Measurements from ENCODE around the gene FLRT1.

The FLRT1 gene

DNA sequence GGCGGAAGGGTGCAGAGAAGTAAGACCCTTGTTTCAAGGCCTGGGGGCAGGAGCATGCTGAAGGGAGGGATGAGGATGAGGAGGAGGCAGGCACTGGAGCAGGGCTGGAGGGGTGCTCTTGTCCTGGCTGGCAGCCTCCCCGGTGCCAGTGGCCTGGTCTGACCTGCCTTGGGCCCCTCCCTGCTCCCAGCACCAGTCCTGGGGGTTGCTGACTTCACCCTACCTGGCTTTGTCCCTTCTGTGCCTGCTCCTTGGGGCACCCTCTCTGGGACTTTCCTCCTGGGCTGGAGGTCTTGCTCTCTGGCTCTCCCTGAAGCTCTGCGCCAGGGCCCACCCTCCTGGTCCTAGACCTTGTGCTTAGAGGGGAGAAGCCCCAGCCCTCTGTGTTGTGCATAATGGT, 4.7 kb upstream of the FLRT1 start:
- Histone ChIP-seq H3K4me3 (ENCODE audit: low read length) (no peak overlapping the region), H3K9me3 (ENCODE audit: control insufficient read depth, low read length) (no peaks in the 10 kb centered on the region), H3K9ac (ENCODE audit: low read length) (no peak overlapping the region), H3K27me3 (ENCODE audit: control insufficient read depth, insufficient read depth, low read length) (peaks cover 28% of the 10 kb centered on the region), H3K4me1 (ENCODE audit: control insufficient read depth, insufficient read depth, low read length) (peaks cover 16% of the 10 kb centered on the region), H3K36me3 (ENCODE audit: control insufficient read depth, insufficient read depth, low read length) (no peaks in the 10 kb centered on the region)

GRCh38 chr11:64032050-64032449, 3.7 kb upstream of the FLRT1 start:
- peaks cover 39% of the 10 kb centered on the region for H3K27me3 ChIP-seq (ENCODE audit: control insufficient read depth, insufficient read depth, low read length)
- H3K9me3 ChIP-seq (ENCODE audit: control insufficient read depth, low read length) = no peaks in the 10 kb centered on the region
- H3K36me3 ChIP-seq (ENCODE audit: control insufficient read depth, insufficient read depth, low read length) = no peaks in the 10 kb centered on the region
- no peak overlapping the region for H3K4me3 ChIP-seq (ENCODE audit: low read length)
- peaks cover 13% of the 10 kb centered on the region for H3K4me1 ChIP-seq (ENCODE audit: control insufficient read depth, insufficient read depth, low read length)
- H3K9ac ChIP-seq (ENCODE audit: low read length) = no peak overlapping the region

DNA sequence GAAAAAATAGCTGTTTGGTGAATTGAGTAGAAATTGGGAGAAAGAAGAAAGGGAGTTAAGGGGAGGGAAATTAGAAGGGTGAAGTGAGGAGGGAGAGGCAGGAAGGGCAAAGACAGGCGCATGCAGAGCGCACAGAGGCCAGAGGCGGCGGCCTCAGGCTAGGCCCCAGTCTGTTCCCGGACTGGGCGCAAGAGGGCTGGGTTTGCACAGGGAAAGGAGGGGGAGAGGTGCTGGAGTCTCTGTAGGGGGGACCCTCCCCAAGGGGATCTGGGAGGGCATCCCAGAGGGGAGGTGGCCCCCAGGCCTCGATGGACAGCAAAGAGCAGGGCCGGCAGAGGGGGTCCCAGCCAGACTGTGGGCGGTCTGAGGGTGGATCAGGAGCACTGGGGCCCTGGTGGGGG, 1.3 kb upstream of the FLRT1 start:
- no peaks in the 10 kb centered on the region for H3K9me3 ChIP-seq (ENCODE audit: control insufficient read depth, low read length)
- H3K27me3 ChIP-seq (ENCODE audit: control insufficient read depth, insufficient read depth, low read length) = peaks cover 40% of the 10 kb centered on the region
- no peak overlapping the region for H3K9ac ChIP-seq (ENCODE audit: low read length)

DNA sequence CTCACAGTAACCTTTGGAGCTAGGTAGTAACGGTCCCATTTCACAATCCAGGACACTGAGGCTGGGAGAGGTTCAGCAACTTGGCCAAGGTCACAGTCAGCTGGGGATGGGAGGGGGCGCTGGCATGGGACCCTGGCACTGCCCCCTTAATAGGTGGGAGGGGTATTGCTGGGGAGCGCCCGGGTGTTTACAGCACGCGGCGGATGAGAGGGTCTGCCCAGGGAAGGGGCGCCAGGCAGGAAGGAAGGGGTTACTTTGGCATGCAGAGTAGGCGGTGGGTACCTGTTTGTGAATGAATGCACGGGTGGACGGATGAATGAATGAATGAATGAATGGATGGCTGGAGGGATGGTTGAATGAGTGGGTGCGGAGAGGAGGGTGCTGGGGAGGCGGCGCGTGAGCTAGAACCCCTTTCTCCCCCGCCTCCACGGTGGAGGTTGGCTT, 628 bp upstream of the FLRT1 start:
- Histone ChIP-seq H3K36me3 (ENCODE audit: control insufficient read depth, insufficient read depth, low read length) (no peaks in the 10 kb centered on the region), H3K4me1 (ENCODE audit: control insufficient read depth, insufficient read depth, low read length) (peaks cover 7% of the 10 kb centered on the region), H3K9me3 (ENCODE audit: control insufficient read depth, low read length) (no peaks in the 10 kb centered on the region), H3K9ac (ENCODE audit: low read length) (no peak overlapping the region), H3K4me3 (ENCODE audit: low read length) (no peak overlapping the region), H3K27me3 (ENCODE audit: control insufficient read depth, insufficient read depth, low read length) (peaks cover 40% of the 10 kb centered on the region)

More for the DNA sequence above, 1.3 kb upstream of the FLRT1 start:
- Histone ChIP-seq H3K36me3 (ENCODE audit: control insufficient read depth, insufficient read depth, low read length) (no peaks in the 10 kb centered on the region), H3K4me1 (ENCODE audit: control insufficient read depth, insufficient read depth, low read length) (peaks cover 10% of the 10 kb centered on the region), H3K4me3 (ENCODE audit: low read length) (no peak overlapping the region)

DNA sequence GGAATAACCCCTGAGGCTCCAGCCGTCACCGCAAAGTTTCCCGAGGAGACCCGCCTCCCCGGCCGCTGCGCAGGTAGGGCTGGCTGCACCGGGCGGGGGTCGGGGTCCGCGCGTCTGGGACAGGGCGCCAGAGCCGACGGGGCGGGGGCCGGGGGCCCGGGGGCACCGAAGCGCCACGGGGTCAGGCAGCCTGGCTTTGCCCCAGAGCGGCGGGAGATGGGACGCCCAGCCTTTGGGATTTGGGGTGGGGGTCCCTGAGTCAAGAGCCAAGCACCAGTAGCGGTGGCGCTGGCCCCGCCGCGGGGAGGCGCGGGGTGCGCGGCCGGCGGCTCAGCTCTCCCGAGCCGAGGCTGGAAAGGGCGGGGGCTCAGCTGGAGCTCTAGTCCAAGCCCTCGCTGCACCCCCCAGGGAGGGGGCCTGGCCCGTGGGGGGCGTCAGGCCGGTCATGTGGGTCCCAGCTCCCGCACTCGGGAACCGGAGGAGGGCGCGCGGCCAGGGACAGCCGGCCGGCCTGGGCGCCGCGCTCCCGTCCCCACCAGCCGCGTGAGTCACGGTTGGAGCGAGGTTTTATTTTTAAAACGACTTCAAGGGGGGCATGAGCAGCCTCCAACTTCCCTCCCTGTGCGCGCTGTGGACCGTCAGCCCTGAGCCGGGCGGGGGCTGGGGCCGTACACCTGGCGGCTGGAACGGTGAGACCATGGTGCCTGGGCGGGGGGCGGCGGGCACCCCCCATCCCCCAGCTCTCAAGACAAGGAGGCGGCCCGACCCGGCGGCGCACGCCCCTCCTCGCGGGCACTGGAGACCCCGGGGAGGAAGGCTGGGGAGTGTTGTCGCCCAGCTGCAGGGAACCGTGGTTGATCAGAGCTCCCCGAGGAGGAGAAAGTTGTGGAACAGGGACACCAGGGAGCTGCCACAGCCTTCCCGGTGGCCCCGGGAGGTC, 626 bp downstream of the FLRT1 start:
- Histone ChIP-seq H3K9ac (ENCODE audit: low read length) (no peak overlapping the region), H3K27me3 (ENCODE audit: control insufficient read depth, insufficient read depth, low read length) (peaks cover 40% of the 10 kb centered on the region), H3K9me3 (ENCODE audit: control insufficient read depth, low read length) (no peaks in the 10 kb centered on the region), H3K4me3 (ENCODE audit: low read length) (no peak overlapping the region), H3K4me1 (ENCODE audit: control insufficient read depth, insufficient read depth, low read length) (peaks cover 3% of the 10 kb centered on the region), H3K36me3 (ENCODE audit: control insufficient read depth, insufficient read depth, low read length) (no peaks in the 10 kb centered on the region)

DNA sequence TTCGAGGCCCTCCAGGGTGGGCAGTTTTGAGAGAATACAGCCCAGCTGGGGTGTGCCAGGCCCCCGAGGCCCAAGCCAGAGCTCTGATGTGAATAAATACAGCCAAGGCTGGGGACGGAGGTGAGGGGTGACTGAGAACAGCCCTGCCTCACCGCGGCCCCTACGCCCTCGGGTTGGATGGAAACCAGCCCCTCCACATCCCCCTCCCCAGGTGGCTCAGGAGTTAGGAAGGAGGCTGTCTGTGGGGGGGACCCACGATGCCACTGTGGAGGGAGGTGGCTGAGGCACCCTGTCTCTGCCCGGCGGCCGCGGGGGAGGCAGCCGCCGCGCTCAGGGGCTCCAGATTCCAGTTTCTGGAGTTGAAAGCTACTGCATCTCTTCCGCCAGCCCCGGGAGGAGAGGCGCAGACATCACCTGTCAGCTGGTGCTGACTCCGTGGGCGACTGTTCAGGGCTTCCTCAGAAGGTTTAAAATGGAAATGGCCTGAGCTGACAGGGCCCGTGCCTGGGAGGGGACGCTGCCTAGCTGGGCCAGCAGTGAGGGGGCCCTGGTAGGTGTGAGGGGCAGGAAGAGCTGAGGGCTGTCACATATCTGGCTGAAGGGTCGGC, 1.4 kb downstream of the FLRT1 start:
- Histone ChIP-seq H3K4me3 (ENCODE audit: low read length) (no peak overlapping the region), H3K4me1 (ENCODE audit: control insufficient read depth, insufficient read depth, low read length) (peaks cover 3% of the 10 kb centered on the region), H3K9ac (ENCODE audit: low read length) (no peak overlapping the region), H3K9me3 (ENCODE audit: control insufficient read depth, low read length) (no peaks in the 10 kb centered on the region), H3K36me3 (ENCODE audit: control insufficient read depth, insufficient read depth, low read length) (no peaks in the 10 kb centered on the region), H3K27me3 (ENCODE audit: control insufficient read depth, insufficient read depth, low read length) (peaks cover 40% of the 10 kb centered on the region)

DNA sequence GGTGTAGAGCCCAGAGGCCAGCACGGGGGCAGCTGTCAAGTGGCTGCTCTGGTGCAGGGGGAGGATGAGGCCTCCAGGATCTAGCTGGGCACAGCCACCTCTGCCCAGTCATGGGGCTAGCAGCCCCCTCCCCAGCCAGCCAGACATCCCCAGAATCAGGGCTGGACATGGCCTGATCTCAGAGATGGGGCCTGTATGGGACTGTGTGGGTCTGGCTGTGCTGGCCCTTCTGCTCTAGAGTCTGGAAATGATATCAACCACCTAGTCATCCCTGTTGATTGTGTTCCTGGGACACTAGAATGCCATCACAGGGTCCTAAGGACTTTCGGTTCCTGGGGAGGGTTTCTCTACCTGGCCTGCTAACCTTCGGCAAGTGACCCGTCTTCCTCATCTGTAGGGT, 2.8 kb downstream of the FLRT1 start:
- peaks cover 3% of the 10 kb centered on the region for H3K4me1 ChIP-seq (ENCODE audit: control insufficient read depth, insufficient read depth, low read length)
- no peaks in the 10 kb centered on the region for H3K36me3 ChIP-seq (ENCODE audit: control insufficient read depth, insufficient read depth, low read length)
- H3K27me3 ChIP-seq (ENCODE audit: control insufficient read depth, insufficient read depth, low read length) = peaks cover 38% of the 10 kb centered on the region
- H3K9me3 ChIP-seq (ENCODE audit: control insufficient read depth, low read length) = no peaks in the 10 kb centered on the region
- H3K9ac ChIP-seq (ENCODE audit: low read length) = no peak overlapping the region
- no peak overlapping the region for H3K4me3 ChIP-seq (ENCODE audit: low read length)

DNA sequence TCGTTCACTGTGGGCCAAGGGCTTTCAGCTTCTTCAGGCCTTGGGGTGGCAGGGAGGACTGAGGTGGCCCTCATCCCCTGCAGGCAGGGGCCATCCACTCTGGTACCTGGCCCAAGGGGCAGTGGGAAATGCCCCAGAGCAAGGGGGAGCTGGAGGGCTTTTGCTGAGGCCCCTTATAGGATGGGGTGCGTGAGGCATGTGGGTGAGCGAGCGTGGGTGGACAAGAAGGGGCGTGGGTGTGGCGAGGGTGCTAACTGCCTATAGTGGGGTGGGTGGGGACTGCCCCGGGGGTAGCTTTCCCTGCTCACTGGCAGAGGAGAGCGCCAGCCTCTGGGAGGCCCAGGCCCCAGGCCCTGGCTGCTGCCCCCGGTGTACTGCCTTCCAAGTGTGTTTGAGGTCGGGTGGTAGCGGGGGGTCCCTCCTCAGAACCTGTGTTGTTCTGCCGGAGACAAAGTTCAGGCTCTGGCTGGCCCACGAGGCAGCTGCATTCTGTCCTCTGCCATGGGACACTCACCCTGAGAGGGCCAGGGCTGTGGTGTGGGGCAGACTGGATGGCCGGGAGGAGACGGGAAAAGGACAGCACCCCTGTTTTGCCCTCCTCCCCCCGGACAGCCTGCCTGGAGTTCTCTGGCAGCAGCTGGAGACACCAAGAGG, 3.4 kb downstream of the FLRT1 start:
- H3K9me3 ChIP-seq (ENCODE audit: control insufficient read depth, low read length) = no peaks in the 10 kb centered on the region
- no peak overlapping the region for H3K9ac ChIP-seq (ENCODE audit: low read length)
- H3K4me3 ChIP-seq (ENCODE audit: low read length) = no peak overlapping the region
- H3K36me3 ChIP-seq (ENCODE audit: control insufficient read depth, insufficient read depth, low read length) = no peaks in the 10 kb centered on the region
- H3K27me3 ChIP-seq (ENCODE audit: control insufficient read depth, insufficient read depth, low read length) = peaks cover 34% of the 10 kb centered on the region
- peaks cover 3% of the 10 kb centered on the region for H3K4me1 ChIP-seq (ENCODE audit: control insufficient read depth, insufficient read depth, low read length)

- Histone ChIP-seq H3K36me3 (ENCODE audit: control insufficient read depth, insufficient read depth, low read length) (no peaks in the 10 kb centered on the region), H3K4me1 (ENCODE audit: control insufficient read depth, insufficient read depth, low read length) (no peaks in the 10 kb centered on the region), H3K9me3 (ENCODE audit: control insufficient read depth, low read length) (no peaks in the 10 kb centered on the region), H3K4me3 (ENCODE audit: low read length) (no peak overlapping the region), H3K9ac (ENCODE audit: low read length) (no peak overlapping the region), H3K27me3 (ENCODE audit: control insufficient read depth, insufficient read depth, low read length) (peaks cover 21% of the 10 kb centered on the region)
Observed at GRCh38 chr11:64040684-64041322, 5.1 kb downstream of the FLRT1 start.

DNA sequence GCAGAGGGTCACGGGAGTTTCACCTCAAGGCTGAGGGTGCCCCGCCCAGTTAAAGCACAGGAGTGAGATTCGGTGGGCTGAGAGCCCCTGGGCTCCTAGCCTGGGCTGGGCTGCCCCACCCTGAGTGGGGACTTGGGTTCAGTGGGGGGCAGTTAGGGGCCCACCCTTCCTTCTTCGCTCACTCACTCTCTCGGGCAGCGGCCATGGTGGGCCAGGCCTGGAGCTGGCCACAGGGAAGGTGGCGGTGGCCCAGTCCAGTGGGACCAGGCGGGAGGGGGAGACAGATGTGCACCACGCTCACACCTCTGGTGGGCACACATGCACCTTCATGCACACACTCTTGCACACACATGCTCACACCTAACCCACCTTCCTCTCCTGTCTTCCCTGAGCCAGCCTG, 6.1 kb downstream of the FLRT1 start:
- Histone ChIP-seq H3K36me3 (ENCODE audit: control insufficient read depth, insufficient read depth, low read length) (no peaks in the 10 kb centered on the region), H3K4me3 (ENCODE audit: low read length) (no peak overlapping the region), H3K9ac (ENCODE audit: low read length) (no peak overlapping the region), H3K9me3 (ENCODE audit: control insufficient read depth, low read length) (no peaks in the 10 kb centered on the region), H3K4me1 (ENCODE audit: control insufficient read depth, insufficient read depth, low read length) (no peaks in the 10 kb centered on the region), H3K27me3 (ENCODE audit: control insufficient read depth, insufficient read depth, low read length) (peaks cover 12% of the 10 kb centered on the region)

DNA sequence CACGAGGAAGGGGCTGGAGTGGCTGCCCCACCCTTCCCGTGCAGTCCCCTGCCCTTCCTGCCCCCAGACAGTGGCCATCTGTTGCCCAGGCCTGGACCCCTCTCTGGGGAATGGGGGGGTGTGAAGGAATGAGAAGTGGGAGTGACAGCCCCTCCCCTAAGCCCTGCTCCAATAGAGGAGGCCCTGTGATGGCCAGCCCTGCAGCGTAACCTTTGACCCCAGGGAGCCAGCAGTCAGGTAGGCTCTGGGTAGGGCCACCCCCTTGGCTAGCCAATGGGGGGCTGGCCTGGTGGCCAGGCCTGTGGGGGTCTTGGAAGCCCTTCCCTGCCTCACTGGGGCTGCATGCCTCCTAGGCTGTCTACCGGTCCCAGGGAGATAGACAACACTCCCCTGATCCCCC, 6.6 kb downstream of the FLRT1 start:
- H3K27me3 ChIP-seq (ENCODE audit: control insufficient read depth, insufficient read depth, low read length) = peaks cover 7% of the 10 kb centered on the region
- no peak overlapping the region for H3K9ac ChIP-seq (ENCODE audit: low read length)

GRCh38 chr11:64043545-64043944, 7.8 kb downstream of the FLRT1 start:
- no peak overlapping the region for H3K4me3 ChIP-seq (ENCODE audit: low read length)
- no peaks in the 10 kb centered on the region for H3K36me3 ChIP-seq (ENCODE audit: control insufficient read depth, insufficient read depth, low read length)
- H3K27me3 ChIP-seq (ENCODE audit: control insufficient read depth, insufficient read depth, low read length) = no peaks in the 10 kb centered on the region
- H3K9me3 ChIP-seq (ENCODE audit: control insufficient read depth, low read length) = no peaks in the 10 kb centered on the region
- no peak overlapping the region for H3K9ac ChIP-seq (ENCODE audit: low read length)
- H3K4me1 ChIP-seq (ENCODE audit: control insufficient read depth, insufficient read depth, low read length) = no peaks in the 10 kb centered on the region

More for the DNA sequence above, 6.6 kb downstream of the FLRT1 start:
- Histone ChIP-seq H3K4me3 (ENCODE audit: low read length) (no peak overlapping the region), H3K9me3 (ENCODE audit: control insufficient read depth, low read length) (no peaks in the 10 kb centered on the region), H3K36me3 (ENCODE audit: control insufficient read depth, insufficient read depth, low read length) (no peaks in the 10 kb centered on the region), H3K4me1 (ENCODE audit: control insufficient read depth, insufficient read depth, low read length) (no peaks in the 10 kb centered on the region)

Measured in mucosa of stomach (tissue), 1 donor.